ENCODE measurements around the gene ZNF397.

DNA sequence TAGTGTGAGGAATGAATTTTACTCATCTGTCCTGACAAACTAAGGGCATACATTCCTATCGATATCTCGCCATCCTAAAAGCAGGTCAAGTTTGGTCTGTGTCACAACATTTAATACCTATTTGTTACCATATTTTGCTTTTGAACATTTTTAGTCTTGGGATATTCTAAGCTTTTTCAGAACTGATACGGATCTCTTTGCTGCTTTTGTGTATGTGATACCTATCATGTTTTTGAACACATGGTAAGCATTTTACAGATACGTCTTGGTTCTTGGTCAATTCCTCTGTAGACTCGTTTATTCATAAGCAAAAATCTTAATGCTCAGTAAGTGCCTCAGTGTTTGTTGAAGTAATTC, 592 bp downstream of the ZNF397 start:
- TF ChIP-seq, protein P1, sequence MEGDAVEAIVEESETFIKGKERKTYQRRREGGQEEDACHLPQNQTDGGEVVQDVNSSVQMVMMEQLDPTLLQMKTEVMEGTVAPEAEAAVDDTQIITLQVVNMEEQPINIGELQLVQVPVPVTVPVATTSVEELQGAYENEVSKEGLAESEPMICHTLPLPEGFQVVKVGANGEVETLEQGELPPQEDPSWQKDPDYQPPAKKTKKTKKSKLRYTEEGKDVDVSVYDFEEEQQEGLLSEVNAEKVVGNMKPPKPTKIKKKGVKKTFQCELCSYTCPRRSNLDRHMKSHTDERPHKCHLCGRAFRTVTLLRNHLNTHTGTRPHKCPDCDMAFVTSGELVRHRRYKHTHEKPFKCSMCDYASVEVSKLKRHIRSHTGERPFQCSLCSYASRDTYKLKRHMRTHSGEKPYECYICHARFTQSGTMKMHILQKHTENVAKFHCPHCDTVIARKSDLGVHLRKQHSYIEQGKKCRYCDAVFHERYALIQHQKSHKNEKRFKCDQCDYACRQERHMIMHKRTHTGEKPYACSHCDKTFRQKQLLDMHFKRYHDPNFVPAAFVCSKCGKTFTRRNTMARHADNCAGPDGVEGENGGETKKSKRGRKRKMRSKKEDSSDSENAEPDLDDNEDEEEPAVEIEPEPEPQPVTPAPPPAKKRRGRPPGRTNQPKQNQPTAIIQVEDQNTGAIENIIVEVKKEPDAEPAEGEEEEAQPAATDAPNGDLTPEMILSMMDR (conservative IDR thresholded peaks at IDR 0.05; ENCODE audit: low read length), result no peak
- no peak for TF ChIP-seq EZH2phosphoT487 (IDR thresholded peaks at IDR 0.05; ENCODE audit: borderline replicate concordance)

All from Loucy (cell line).